Right atrium auricular region (tissue), 2 donors: Measurements from ENCODE around the gene UGT3A2. TPM values are rescaled to one million over a fixed set of nuclear protein-coding genes. Genes with fewer than 3 reads are reported as not detected.

ENCODE experiments used
- total RNA-seq, 2 donors: library from RNA; depleted of rRNA; stranded (reverse); fragments of >200 nt; gene quantifications; one replicate each; pipeline ENCODE4 v1.1.0, GENCODE V29; 2016

Gene UGT3A2
- total RNA-seq, 2 donors from 2014 or later: 0.24 TPM; not detected in 1

Other genes starting within 250 kb of the UGT3A2 start
- gene IL7R, start 210.0 kb downstream of the UGT3A2 start, total RNA-seq: 1 to 10 TPM; 3.1 to 3.2 TPM
- not detected for gene CAPSL, start 128.3 kb downstream of the UGT3A2 start, total RNA-seq
- gene UGT3A1, start 75.5 kb downstream of the UGT3A2 start, total RNA-seq: not detected
- 10 to 100 TPM; 10.5 to 19.9 TPM for gene LMBRD2, start 85.0 kb upstream of the UGT3A2 start, total RNA-seq
- gene SKP2, start 85.2 kb upstream of the UGT3A2 start, total RNA-seq: 1 to 10 TPM; 3.7 to 5.0 TPM
- 10 to 100 TPM; 17.9 to 30.4 TPM for gene NADK2, start 175.0 kb upstream of the UGT3A2 start, total RNA-seq
- gene RANBP3L, start 235.0 kb upstream of the UGT3A2 start, total RNA-seq: 1 to 10 TPM in 1 of 2 donors, under 1 TPM in 1; 0.98 to 1.7 TPM